Epithelial cell of prostate (primary cell): Measurements from ENCODE around the gene ACTG1.

ENCODE experiments used
- DNase-seq: peaks from one replicate; pipeline ENCODE4 v3.0.0-alpha.2; 2011; ENCODE audit warnings: low read depth, low spot score
- H3K27ac ChIP-seq: fragments of 450-650 bp; 2 replicates; pipeline ENCODE4 v1.5.1; 2017; ENCODE audit warnings: mild to moderate bottlenecking

Gene ACTG1

DNA sequence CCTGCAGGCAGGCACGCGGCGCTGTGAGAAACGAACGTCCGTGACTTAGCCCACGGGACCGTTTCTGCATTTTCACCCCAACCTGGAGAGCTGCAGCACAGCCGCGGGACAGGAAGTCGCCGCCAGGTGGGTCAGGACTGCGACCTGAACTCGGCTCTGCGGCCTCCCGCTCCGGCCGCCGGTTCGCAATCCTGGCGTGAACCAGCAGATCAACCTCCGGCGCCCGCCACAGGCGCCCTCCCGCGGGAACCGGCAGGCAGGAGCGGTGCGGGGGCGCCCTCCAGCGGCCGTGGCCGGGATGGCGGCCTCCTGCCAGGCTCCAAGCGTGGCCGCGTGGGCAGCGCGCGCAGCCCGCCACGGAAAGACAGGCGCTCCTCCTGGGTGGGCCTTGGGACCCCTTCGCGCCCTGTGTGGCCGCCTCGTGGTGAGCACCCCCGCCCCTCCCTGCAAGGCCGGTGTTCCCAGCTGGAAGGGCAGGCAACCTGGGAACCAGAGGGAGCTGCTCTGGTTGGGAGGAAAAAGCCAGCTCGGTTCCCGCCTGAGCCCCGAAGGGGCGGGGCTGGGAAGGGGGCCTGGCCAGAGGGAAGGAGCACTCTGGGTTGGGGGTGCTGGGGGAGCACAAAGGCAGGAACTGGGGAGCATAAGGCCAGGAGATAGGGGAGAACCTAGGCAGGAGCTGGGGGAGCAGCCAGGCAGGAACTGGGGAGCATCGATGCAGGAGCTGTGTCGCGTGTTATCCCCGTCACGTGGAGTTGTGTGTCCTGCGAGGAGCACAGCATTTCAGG lies 28.2 kb downstream of the ACTG1 start:
- no peak overlapping the region for H3K27ac ChIP-seq
- DNase-seq, result no peak

DNA sequence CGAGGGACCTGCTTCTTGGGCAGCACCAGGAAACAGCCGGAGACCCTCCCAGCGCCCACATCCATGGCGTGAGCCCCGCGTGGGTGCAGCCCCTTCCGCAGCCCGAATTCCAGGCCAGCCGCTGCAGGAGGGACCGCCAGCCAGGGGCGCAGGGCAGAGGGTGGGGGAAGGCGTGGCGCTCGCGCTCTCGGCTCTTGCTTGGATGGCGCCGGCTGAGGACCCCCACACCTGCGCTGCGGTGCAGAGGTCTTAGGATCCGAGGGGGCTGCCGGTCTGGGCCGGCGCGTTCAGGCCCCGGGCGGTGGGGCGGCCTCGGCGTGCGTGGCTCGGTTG lies 28.8 kb downstream of the ACTG1 start:
- no peak for DNase-seq
- no peak overlapping the region for H3K27ac ChIP-seq

DNA sequence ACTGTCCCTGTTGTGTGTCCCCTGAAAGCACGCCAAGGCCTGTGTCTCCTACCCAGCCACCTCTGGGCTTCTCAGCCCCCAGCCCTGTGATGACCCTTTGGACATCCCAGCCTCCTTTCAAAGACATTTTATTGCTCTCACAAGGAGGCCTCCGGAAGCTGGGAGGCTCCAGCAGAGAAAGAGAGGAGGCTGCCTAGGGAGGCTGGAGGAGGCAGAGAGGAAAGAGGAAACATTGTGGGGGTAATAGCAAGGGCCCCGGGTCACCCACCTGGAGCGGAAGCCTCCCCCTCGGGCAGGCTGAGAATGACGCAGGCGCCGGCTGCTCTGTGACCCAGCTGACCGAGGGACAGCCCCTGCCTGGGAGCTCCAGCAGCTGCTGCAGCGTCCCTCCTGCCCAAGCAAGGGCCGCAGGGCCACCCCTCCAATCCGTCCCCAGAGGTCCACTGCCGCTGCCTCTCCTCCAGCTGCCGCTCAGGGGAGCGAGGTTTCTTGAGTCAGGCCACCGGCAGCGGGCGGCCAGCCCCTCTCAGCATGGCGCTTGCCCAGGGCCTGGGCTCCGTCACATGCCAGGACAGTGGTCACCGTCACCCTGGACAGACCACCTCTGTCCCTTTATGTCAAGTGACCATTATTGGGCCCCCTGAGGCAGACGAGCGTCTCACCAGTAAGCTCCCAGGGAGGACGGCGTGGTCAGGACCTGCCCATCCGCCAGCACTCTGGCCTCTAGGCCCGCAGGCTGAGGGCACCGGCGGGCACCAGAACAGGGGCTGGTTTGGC lies 29.3 kb downstream of the ACTG1 start:
- H3K27ac ChIP-seq, result no peak overlapping the region
- DNase-seq, result no peak

- no peak overlapping the region for H3K27ac ChIP-seq
- no peak for DNase-seq
Measured at GRCh38 chr17:81482673-81483072, 29.9 kb downstream of the ACTG1 start.

GRCh38 chr17:81481815-81482505 lies 30.6 kb downstream of the ACTG1 start:
- DNase-seq, result no peak
- no peak overlapping the region for H3K27ac ChIP-seq

DNA sequence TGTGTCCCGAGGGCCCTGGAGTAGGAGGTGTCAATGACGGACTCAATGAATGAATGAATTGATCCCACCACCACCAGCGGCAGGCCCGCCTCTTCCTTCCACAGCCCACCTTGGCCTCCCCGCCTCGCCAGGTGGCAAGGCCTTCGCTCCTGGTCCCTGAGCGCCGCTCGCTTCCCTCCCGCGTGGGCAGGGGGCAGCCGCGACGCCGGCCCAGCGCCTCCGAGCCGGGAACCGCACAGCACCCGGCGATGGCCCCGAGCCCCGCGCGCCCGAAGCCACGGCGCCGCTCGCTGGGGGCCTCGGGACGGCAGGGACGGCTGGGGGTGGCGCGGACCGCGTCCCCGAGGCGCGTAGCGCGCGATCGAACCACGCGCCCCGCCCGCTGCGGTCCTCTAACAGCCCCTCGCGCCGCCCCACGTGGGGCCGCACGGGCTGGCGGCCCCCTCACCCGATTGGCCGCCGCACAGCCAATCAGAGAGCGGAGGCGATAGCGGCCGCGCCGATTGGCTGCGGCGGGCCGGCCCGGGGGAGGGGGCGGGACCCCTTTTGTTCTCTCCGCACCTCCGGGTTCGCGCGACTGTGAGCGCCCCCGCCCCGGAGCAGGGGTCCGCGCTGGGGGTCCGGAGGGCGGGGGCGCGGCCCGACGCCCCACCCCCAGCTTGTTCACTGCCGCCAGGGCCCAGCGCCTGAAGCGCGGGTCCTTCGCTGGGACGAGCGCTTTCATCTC lies 31.4 kb downstream of the ACTG1 start:
- DNase-seq, result no peak
- H3K27ac ChIP-seq, result no peak overlapping the region

DNA sequence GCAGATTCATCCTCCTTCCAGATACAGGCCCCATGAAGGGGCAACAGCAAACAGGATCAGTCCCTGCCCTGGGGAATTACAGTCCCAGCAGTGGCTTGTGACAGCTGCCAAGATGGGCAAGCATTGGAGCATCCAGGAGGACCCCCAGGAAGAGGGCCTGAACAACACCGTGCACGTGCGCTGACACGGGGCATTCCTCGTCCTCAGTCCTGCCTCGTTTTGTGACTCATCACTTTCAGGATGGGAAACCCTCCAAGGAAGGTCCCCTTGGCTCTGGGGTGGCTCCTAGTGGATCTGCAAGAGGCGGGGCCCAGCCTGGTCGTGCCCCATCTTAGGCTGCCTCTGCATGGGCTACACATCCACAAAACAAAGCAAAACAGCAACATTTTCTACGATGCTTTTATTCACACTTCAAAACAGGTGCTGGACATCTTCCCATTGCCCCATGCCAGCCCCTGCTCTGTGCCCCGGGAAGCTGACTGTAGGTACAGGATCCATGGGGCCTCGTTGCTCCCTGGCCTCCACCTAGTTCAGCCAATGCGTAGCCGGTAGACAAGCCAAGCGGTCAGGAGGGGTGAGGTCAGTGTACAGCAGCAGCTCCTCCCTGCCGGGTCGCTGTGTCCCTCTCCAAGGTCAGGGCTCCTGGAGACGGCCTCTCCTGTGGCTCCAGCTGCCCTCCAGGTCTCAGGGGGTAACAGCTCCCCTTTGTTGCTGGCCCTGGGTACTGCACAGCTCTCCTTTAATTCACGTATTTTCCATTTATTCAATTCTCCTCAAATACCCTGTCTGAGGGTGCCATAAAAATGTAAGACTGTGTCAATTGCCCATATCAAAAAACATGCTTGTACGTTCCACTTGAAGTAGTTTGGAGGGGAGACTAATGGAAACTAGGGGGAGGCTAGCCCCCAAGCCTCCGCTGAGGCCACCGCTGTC lies 32.2 kb downstream of the ACTG1 start:
- no peak for DNase-seq
- no peak overlapping the region for H3K27ac ChIP-seq

DNA sequence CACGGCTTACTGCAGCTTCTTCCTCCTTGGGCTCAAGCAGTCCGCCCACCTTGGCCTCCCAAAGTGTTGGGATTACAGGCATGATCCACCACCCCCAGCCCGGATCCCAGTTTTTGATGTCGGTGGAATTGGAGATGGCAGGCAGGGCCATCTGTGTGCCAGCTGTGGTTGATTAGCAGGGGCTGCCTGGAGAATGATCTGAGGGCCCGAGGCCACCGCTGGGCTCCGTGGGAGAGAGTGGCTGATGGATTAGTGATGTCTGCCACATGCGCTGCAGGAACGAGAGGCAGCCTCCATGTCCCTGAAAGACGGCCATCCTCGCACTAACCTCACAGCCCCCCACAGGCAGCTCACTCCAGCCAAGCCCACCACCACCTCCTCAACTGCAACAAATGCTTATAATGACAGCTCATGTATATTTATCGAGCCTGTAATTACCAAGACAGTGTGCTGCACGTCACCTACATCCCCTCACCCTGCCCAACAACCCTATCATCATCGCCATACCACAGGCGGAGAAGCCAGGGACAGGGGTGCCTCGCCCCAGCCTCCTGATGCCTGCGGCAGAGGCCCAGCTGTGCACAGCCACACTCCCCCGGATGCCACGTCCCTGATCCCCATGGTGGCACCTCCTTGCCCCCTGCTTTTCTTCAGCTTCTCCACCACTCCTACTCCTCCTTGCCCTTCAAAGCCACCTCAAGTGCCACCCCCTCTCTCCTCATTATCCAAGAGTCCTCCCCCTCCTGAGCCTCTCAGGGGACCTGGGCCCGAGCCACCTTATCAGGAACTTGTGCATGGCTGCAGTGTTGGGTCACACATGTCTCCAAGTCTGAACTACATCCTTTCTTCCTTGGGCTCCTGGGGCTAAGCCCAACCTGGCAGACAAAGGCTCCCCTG lies 33.2 kb downstream of the ACTG1 start:
- H3K27ac ChIP-seq, result no peak overlapping the region
- no peak for DNase-seq

GRCh38 chr17:81478119-81478518 lies 34.5 kb downstream of the ACTG1 start:
- H3K27ac ChIP-seq, result no peak overlapping the region
- no peak for DNase-seq

GRCh38 chr17:81477173-81477572 lies 35.4 kb downstream of the ACTG1 start:
- DNase-seq, result no peak
- H3K27ac ChIP-seq, result no peak overlapping the region

DNA sequence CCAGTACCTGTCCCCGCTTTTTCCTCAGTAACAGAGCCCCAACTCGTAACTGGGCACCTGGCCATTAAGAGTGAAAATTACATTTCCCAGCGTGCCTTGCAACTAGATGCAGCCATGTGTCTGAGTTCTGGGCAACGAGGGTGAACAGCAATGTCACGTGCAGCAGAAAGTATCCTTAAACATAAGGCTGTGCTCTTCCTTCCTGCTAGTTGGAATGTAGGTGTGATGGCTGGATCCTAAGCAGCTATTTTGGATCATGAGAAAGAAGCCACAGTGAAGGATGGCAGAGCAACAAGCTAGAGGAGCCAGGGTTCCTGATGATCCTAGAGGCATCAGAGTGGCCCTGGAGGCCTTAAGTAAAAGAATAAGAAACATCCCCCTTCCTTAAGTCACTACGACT lies 36.0 kb downstream of the ACTG1 start:
- H3K27ac ChIP-seq, result no peak overlapping the region
- no peak for DNase-seq

GRCh38 chr17:81476097-81476496 lies 36.5 kb downstream of the ACTG1 start:
- DNase-seq, result no peak
- no peak overlapping the region for H3K27ac ChIP-seq

GRCh38 chr17:81474958-81475357 lies 37.6 kb downstream of the ACTG1 start:
- no peak for DNase-seq
- H3K27ac ChIP-seq, result no peak overlapping the region

- no peak overlapping the region for H3K27ac ChIP-seq
- no peak for DNase-seq
Measured at GRCh38 chr17:81473019-81473418, 39.6 kb downstream of the ACTG1 start.

- no peak for DNase-seq
- no peak overlapping the region for H3K27ac ChIP-seq
Measured at GRCh38 chr17:81471818-81472456, 40.7 kb downstream of the ACTG1 start.

- H3K27ac ChIP-seq, result no peak overlapping the region
- DNase-seq, result no peak
Measured at GRCh38 chr17:81470944-81471817, 41.4 kb downstream of the ACTG1 start.

DNA sequence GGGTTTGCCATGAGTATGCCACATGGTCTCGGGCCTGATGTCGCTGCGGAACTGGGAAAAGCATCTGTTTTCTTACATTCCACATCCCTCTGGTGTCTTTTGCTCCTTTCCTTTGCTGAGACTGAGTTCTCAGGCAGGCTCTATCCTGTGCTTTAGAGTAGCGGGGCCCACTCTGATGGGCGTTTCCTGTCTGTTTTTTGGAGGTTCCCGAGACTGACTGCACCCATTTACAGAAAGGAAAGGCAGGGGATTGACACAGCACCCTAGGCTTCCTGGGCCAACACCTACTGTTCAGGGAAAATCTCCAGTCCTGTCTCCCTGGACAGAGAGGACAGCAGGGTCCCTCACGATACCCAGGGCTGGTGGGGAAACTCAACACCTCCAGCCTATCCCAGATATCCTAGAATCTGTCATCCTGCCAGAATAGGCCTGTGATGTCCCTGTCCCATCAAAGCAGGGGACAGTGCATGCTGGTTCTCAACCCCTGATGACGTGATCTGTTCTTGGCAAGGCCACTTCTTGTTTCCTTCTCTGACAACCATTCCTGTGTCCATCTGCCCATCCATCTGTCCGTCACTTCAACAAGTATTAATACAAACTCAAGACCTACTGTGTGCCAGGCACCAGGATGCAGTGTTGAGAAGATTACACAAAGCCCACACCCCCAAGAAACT lies 42.2 kb downstream of the ACTG1 start:
- DNase-seq, result no peak
- H3K27ac ChIP-seq, result no peak overlapping the region
